A172 (cell line): Measurements from ENCODE around the gene USP54. TPM values are rescaled to one million over a fixed set of nuclear protein-coding genes. Genes with fewer than 3 reads are reported as not detected.
"Not testable (repeated sequence)": the region's sequence is repeated elsewhere in the genome, so short reads cannot be mapped to it uniquely, and the experiment has no call there.

ENCODE experiments used
- DNase-seq: peaks from one replicate; pipeline ENCODE4 v3.0.0-alpha.2; 2015; ENCODE audit warnings: low spot score
- total RNA-seq: library from RNA; depleted of rRNA; stranded (reverse); fragments of >200 nt; shearing (Covaris generic); gene quantifications from 2 replicates; pipeline ENCODE4 v1.2.3, GENCODE V29; 2014; rRNA removed

The USP54 gene, protein sequence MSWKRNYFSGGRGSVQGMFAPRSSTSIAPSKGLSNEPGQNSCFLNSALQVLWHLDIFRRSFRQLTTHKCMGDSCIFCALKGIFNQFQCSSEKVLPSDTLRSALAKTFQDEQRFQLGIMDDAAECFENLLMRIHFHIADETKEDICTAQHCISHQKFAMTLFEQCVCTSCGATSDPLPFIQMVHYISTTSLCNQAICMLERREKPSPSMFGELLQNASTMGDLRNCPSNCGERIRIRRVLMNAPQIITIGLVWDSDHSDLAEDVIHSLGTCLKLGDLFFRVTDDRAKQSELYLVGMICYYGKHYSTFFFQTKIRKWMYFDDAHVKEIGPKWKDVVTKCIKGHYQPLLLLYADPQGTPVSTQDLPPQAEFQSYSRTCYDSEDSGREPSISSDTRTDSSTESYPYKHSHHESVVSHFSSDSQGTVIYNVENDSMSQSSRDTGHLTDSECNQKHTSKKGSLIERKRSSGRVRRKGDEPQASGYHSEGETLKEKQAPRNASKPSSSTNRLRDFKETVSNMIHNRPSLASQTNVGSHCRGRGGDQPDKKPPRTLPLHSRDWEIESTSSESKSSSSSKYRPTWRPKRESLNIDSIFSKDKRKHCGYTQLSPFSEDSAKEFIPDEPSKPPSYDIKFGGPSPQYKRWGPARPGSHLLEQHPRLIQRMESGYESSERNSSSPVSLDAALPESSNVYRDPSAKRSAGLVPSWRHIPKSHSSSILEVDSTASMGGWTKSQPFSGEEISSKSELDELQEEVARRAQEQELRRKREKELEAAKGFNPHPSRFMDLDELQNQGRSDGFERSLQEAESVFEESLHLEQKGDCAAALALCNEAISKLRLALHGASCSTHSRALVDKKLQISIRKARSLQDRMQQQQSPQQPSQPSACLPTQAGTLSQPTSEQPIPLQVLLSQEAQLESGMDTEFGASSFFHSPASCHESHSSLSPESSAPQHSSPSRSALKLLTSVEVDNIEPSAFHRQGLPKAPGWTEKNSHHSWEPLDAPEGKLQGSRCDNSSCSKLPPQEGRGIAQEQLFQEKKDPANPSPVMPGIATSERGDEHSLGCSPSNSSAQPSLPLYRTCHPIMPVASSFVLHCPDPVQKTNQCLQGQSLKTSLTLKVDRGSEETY (N-terminal part only)
- total RNA-seq = 28.7 and 32.3 TPM in 2 replicates

DNA sequence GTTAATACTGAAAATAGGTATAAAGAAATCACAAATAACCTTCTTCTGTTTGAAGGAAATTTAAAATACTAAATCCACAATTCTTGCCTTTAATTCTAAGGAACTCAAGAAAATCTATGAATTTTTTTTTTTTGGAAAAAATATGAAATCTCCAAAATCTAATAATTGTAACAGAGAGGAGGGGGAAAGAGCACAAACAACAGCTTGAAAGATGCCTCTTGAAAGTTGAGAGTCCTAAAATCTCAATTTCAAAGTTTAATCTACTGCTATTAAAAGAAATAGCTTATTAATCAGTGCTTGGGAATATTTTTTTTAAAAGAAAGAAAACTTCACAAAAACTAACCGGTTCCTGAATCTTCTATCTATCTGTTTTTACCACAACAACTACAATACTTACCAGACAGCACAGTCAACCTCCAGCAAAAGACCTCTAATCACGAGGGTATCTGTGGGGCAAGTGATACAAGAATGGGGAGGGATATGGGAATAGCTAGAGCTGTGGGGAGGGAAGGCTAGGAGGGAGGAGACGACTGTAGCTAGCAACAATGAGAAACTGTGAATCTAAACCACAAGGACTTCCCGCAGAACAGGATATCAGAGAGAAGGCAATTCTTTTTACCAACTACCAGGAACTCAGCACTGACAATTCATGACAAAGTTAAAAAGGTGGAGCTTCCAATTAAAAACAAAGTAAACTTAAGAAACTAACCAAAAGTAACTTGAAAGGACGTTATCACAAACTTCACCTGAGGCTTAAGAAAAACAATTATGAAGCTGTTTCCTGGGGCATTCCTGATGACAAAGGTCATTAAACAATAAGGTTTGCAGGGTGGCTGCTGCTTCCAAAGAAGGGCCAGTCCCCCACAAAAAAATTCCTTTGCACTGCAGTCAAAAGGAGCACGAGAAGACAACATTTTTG is at the start of gene USP54:
USP54 (minus strand) TSS at position 462 of the 919 bp plus-strand sequence. CDS start 15,684 bp downstream, outside the sequence.
- peak; percentile 88 for DNase-seq

DNA sequence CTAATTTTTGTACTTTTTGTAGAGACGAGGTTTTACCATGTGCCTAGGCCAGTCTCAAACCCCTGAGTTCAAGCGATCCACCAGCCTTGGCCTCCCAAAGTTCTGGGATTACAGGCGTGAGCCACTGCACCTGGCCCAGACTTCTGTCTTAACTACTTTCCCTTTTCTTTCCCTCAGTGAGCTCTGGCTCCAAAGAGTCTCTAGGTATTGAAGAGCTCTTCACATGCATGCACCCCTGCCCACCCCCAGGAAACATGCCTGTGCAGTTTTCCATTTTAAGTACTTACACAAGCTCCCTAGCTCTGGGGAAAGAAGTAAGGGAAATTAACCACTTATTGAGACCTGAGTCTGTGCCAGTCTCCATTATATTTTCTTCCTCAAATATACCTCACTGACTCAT is 48.1 kb upstream of the USP54 start:
- no peak for DNase-seq

DNA sequence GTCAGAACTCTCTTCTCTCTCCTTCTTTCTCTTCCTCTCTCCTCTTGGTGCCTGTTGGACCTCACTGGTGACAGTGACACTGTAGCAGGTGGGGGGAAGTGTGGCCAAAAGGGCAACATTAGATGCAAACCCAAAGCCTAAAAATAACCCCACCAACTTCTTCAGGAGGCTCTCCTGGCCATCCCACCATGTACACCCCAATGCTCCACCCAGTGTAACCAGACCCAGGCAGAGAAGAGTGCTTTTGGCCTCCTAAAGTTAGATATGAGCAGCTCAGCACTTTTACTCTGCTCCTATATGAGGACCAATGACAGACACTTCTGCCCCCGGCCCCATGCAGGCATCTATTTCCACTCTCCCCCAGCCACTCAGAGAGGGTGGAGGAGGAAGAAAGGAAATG is 44.6 kb upstream of the USP54 start:
- no peak for DNase-seq

DNA sequence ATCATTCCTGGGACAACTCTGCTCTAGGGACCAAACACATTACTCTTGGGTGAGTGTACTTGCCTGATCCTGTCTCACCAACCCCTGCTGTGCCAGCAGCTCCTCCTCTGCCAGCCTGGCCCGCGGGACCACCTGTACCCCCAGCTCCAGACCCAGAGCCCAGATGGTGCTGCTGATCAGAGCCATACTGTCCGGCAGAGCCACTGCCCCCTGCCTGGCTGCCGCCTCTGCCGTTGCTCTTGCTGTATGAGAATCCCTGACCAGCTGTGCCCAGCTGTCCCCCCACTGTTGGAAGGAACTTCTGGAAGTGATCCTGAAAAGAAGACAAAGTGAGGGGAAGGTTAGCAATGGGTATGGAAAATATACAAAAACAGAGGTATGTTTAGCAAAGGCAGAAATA is 43.3 kb upstream of the USP54 start:
- DNase-seq = no peak

DNA sequence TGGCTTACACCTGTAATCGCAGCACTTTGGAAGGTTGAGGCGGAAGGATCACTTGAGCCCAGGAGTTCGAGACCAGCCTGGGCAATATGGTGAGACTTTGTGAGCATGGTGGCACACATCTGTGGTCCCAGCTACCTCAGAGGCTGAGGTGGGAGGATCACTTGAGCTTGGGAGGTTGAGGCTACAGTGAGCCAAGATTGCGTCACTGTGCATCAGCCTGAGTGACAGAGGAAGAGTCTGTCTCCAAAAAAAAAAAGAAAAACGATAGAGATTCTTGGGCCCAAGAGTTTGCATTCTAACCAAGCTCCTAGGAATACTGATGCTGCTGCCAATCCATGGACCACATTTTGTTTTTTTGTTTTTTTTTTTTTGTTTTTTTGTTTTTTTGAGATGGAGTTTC is 38.0 kb upstream of the USP54 start:
- no peak for DNase-seq

DNA sequence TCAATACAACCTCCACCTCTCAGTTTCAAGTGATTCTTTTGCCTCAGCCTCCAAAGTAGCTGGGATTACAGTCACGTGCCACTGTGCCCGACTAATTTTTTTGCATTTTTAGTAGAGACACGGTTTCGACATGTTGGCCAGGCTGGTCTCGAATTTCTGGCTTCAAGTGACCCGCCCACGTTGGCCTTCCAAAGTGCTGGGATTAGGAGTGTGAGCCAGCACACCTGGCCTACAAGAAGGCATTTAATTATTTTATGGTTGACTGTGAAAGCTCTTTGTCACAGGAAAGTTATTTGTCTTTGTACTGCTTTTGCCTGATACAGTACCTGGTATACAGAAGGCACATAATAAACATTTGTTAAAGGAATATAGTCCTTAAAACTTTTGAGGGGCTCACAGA is 37.3 kb upstream of the USP54 start:
- no peak for DNase-seq

DNA sequence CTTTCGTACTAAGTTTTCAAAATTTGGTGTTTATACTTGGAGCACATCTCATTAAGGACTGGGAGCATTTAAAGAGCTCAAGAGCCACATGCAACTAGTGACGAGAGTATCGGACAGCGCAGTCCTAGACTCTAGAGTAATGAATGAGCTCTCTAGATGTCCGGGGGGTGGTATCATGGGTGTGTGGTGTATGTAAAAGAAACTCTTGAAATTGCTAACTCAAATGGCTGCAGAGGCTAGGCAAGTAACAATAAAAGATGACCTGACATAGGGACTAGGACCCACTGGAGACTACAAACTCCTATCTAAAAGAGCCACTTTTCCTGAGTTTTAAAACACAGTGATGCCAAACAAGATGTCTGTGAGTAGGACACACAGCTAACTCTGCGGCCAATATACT is 36.2 kb upstream of the USP54 start:
- DNase-seq = no peak

DNA sequence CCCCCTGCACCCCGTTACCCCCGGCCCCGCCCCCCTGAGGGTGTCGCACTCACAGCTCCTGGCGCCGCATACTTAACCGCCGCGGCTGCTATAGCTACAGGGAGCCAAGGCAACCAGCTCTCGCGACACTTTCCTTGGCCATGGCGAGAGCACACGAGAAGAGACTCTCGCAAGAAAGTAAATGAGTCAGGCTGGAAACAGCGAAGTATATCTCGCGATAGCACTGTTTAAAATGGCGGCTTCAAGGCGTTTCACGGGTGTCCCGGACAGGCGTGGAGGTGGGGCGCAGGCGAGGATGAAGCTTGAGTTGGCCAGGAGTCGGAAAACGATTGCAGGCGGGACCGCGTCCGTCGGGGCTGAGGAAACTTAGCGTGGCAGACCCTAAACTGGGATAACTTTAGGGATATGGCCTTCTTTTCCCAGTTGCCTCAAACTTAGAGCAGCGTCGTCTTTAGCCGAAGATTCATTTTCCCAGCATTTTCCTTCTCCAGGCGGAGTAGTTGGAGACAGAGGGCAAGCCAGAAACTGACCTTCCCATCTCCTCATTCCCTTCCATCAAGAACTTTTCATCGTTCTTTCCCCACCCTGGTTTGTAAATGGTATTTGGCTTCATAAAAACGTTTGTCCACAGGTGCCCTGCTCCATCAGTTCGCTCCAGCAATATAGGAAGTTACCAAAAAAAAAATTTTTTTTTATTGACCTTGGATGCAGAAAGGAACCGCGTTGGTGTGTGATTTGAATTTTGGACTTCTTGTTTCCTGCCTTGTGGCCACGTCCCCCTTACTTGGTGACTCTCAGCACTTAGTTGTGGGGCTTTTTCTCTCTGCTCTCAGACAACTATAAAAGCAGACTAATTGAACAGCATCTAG is 35.0 kb upstream of the USP54 start:
- DNase-seq = peak; percentile 97

DNA sequence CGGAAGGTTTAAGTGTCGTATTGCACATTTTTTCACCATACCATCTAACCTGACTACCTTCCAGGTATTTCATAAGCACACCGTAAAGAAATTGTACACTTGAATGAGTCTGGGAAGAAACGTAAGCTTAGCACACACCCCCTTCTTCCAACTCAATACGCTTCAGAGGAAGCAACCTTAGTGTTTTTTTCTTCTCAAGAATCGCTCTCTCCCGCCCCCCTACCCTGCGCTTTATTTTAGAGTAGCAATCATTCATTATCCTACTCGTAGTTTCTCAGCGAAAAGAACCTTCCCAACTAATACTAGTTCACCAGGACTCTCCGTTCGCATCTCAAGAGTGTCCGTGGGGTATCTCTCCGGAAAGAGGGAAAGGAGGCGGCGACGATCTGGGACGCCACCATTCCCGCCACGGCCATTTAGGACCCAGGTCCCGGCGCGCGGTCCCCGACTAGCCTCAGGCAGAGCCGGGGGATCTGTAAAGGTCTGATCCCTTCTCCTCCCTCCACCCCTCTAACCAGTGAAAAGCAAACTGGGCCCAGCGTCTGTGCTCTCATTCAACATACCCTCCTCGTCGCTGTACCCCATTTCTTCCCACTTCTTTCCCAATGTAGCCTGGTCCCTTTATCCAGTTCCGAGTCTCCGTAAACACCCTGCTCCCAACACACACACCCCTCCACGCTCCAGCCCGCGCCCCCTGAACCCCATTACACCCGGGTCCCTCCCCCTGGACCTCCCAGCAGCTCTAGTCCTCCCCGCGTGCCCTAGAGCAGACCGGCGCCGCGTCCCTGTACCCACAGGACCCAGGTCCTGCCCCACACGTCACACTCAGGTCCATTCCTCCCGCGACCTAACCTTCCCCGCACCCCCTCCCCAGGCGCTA is 34.1 kb upstream of the USP54 start:
- DNase-seq = peak; percentile 49

DNA sequence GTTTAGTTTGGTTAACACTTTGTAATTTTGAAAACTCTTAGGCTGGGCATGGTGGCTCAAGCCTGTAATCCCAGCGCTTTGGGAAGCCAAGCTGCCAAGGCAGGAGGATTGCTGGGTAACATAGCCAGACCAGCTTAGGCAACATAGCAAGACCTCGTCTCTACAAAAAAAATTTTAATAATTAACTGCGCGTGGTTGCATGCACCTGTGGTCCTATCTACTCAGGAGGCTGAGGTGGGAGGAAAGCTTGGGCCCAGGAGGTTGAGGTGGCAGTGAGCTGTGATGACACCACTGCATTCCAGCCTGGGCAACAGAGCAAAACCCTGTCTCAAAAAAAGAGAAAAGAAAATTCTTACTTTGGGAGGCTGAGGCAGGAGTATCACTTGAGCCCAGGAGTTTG is 31.9 kb upstream of the USP54 start:
- DNase-seq = no peak

DNA sequence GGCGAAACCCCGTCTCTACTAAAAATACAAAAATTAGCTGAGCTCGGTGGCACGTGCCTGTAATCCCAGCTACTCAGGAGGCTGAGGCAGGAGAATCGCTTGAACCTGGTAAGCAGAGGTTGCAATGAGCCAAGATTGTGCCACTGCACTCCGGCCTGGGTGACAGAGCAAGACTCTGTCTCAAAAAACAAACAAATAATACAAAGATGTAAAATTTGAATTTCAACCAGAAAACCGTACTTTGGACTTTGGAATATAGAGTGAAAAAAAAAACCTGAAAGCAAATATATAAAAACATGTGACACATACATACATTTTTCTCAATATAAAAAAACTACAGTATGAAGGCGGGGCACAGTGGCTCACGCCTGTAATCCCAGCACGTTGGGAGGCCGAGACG is 29.8 kb upstream of the USP54 start:
- DNase-seq = not testable (repeated sequence)

DNA sequence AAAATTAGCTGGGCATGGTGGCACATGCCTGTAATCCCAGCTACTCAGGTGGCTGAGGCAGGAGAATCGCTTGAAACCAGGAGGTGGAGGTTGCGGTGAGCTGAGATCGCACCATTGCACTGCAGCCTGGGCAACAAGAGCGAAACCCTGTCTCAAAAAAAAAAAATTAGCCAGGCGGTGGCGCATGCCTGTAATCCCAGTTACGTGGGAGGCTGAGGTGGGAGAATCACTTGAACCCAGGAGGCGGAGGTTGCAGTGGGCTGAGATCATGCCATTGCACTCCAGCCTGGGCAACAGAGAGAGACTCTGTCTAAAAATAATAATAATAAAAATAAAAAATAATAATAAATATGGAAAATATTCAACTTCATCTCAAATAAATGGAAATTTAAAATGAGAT is 26.0 kb upstream of the USP54 start:
- DNase-seq = not testable (repeated sequence)

DNA sequence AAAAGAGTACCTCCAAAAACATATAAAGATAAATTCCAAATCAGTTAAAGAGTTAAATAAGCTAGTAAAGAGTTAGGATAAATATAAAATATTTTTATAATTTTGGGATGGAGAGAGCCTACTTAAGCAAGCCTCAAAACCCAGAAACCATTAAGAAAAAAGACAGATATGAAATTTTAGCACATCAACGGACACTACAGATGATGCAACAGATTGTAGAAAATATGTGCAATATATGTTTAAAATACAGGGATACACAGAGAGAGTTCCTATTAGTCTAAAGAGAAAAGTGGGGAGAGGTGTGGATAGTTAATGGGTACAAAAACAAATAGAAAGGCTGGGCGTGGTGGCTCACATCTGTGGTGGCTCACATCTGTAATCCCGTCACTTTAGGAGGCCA is 23.6 kb upstream of the USP54 start:
- DNase-seq = no peak

DNA sequence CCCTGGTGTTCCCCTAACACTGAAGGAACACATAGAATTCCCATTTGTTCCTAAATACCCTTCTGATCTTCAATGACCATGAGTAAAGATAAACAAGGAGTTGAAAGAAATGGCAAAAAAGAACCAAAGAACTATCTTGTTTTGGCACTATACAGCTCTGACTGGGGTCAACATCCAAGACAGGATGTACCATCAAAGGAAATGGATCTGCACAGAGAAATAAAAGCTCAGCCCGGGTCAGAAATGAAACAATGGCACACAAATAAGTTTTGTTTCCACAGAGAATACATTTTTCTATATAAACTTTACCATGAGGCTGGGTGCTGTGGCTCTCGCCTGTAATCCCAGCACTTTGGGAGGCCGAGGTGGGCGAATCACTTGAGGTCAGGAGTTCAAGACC is 18.0 kb upstream of the USP54 start:
- DNase-seq = no peak

DNA sequence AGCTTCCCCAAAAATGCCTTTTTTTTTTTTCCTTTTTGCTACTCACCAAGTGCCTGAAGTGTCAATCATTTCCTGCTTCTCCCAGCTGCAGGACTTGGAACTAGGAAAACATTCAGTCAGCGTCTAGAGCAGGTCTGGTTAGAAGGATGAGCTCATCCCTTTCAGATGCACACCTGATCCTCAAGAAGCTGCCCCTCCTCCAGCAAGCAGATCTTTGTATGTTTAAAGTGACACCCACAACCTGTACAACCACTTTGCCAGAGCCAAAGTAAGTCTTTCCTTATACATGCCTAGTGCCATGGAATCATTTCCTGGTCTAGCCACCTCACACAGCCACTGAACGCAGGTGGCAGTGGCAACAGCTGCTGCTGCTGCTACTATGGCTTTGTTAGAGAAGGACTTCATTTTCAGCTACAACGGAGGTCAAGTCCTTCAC is 10.4 kb upstream of the USP54 start:
- peak; percentile 55 for DNase-seq

DNA sequence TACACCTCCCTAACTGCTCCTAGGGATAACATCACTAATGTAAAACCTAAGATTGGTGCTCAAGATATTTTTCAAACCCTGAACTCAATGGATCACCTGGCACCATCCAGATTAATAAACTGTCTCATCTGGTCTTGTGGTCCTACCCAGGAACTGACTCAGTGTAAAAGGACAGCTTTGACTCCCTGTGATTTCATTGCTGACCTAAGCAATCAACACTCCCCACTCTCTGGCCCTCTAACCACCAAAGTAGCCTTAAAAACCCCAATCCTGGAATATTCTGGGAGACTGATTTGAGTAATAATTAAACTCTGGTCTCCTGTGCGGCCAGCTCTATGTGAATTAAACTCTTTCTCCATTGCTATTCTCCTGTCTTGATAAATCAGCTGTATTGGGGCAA is 6.2 kb upstream of the USP54 start:
- DNase-seq = peak; percentile 40

DNA sequence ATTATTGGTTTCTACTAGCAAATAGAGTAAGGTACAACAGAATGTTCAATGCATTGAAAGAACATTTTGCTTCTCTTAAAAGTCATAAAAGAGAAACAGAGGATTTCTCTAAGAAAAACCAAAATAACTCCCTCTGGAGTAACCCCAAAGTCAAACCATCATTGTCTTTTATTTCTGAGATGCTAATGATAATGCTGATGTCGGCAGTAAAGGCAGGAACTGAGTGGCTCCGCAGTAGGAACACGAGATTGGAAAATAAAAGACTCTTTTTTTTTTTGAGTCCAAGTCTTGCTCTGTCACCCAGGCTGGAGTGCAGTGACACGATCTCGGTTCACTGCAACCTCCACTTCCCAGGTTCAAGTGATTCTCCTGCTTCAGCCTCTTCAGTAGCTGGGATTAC is 2.7 kb upstream of the USP54 start:
- no peak for DNase-seq

DNA sequence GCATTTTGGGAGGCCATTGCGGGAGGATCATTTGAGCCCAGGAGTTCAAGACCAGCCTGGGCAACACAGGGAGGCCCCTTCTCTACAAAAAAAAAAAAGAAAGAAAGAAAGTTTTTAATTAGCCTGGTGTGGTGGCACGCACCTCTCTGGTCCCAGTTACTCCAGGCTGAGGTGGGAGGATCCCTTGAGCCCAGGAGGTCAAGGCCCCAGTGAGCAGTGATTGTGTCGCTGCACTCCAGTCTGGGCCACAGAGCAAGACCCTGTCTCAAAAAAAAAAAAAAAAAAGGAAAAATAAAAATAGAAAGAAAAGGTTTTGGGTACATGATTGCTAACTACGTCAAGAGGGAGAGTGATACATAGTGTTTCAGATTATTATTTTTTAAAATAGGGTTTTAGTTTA is 2.0 kb upstream of the USP54 start:
- no peak for DNase-seq
